ENCODE data around the gene RNF41. TPM values are rescaled to one million over a fixed set of nuclear protein-coding genes. Genes with fewer than 3 reads are reported as not detected.

The RNF41 gene
- total RNA-seq, 4 donors from 2014 or later: 64.4 to 165 (median 109) TPM

GRCh38 chr12:56189918-56190694, 31.6 kb downstream of the RNF41 start:
- peak; percentile 95 for DNase-seq (ENCODE audit: extremely low spot score)
- Histone ChIP-seq H3K4me1 (peaks cover 20 to 40% (median 34%) of the 10 kb centered on the region in 4 donors), H3K27ac (replicated peaks in 1 of 4) (peak overlapping the region; percentile 95 to 97 (median 96)), H3K36me3 (peaks cover 6 to 22% (median 17%) of the 10 kb centered on the region in 4 donors), H3K27me3 (no peaks in the 10 kb centered on the region), H3K4me3 (peak overlapping the region; percentile 77 to 95 (median 88)), H3K9me3 (no peaks in the 10 kb centered on the region)
- WGBS: under 1% methylated on average over 38 of the region's 42 CpGs
- intact Hi-C loops (cut with DNase I): loop anchor here (2.0 to 10.0 kb wide), 3 partner anchors 63 to 275 kb away; partner anchors contain the start of genes SPRYD4 and ZC3H10
- peak in 1 of 2 donors; percentile 67 for TF ChIP-seq POLR2AphosphoS5 (IDR thresholded peaks at IDR 0.05)
- TF ChIP-seq, protein P1, sequence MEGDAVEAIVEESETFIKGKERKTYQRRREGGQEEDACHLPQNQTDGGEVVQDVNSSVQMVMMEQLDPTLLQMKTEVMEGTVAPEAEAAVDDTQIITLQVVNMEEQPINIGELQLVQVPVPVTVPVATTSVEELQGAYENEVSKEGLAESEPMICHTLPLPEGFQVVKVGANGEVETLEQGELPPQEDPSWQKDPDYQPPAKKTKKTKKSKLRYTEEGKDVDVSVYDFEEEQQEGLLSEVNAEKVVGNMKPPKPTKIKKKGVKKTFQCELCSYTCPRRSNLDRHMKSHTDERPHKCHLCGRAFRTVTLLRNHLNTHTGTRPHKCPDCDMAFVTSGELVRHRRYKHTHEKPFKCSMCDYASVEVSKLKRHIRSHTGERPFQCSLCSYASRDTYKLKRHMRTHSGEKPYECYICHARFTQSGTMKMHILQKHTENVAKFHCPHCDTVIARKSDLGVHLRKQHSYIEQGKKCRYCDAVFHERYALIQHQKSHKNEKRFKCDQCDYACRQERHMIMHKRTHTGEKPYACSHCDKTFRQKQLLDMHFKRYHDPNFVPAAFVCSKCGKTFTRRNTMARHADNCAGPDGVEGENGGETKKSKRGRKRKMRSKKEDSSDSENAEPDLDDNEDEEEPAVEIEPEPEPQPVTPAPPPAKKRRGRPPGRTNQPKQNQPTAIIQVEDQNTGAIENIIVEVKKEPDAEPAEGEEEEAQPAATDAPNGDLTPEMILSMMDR (IDR thresholded peaks at IDR 0.05): no peak

GRCh38 chr12:56189099-56189917, 32.4 kb downstream of the RNF41 start, which contains the start of gene SMARCC2:
SMARCC2 (minus strand) TSS chr12:56189483; CDS start chr12:56189461, 22 bp downstream.
- peak within 1 kb of the TSS; percentile 95 to 97 (median 96) for H3K27ac ChIP-seq (replicated peaks in 1 of 4)
- H3K4me3 ChIP-seq: peak within 1 kb of the TSS; percentile 77 to 95 (median 88)
- peaks cover 20 to 40% (median 34%) of the 10 kb centered on the region in 4 donors for H3K4me1 ChIP-seq
- peak; percentile 96 for DNase-seq (ENCODE audit: extremely low spot score)
- WGBS: under 1% methylated on average over 60 of the region's 93 CpGs
- TF ChIP-seq POLR2AphosphoS5 (IDR thresholded peaks at IDR 0.05) (peak in 1 of 2 donors; percentile 63), EP300 (IDR thresholded peaks at IDR 0.05) (no peak), POLR2A (IDR thresholded peaks at IDR 0.05; ENCODE audit: low read depth) (no peak)
- TF ChIP-seq, protein P1 (IDR thresholded peaks at IDR 0.05): peak; percentile 70 to 81 (median 71)
- intact Hi-C loops (cut with DNase I): loop anchor here (2.0 to 10.0 kb wide), 3 partner anchors 63 to 275 kb away; partner anchors contain the start of genes SPRYD4 and ZC3H10
- H3K27me3 ChIP-seq: no peaks in the 10 kb centered on the region
- H3K9me3 ChIP-seq: no peaks in the 10 kb centered on the region
- H3K36me3 ChIP-seq: peaks cover 13 to 30% (median 25%) of the 10 kb centered on the region in 4 donors

DNA sequence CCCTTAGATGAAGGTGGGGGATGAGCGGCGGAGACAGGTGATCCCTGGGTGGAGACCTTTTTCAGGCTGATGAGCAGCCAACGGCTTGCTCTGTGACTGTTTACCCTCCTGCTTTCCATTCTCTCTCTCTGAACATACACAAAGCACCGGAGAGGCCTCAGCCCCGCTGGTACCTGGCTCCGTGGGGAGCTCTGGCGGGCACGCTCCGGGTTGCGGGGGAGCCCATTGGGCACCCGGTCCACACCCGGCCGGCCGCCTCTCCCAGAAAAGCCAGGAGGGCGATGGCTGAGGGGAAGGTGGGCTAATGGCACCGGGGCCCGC, 33.0 kb downstream of the RNF41 start:
- H3K27me3 ChIP-seq: no peaks in the 10 kb centered on the region
- no peak for DNase-seq (ENCODE audit: extremely low spot score)
- intact Hi-C loops (cut with DNase I): loop anchor here (2.0 to 10.0 kb wide), 3 partner anchors 62 to 276 kb away; partner anchors contain the start of genes SPRYD4 and ZC3H10
- peaks cover 20 to 40% (median 34%) of the 10 kb centered on the region in 4 donors for H3K4me1 ChIP-seq
- peak overlapping the region; percentile 77 to 95 (median 88) for H3K4me3 ChIP-seq
- peak overlapping the region; percentile 92 to 97 (median 96) for H3K27ac ChIP-seq (replicated peaks in 1 of 4)
- WGBS: no CpG with 5 or more reads among the region's 17 CpGs
- H3K9me3 ChIP-seq: no peaks in the 10 kb centered on the region
- TF ChIP-seq EP300 (IDR thresholded peaks at IDR 0.05) (no peak), POLR2A (IDR thresholded peaks at IDR 0.05; ENCODE audit: low read depth) (no peak), POLR2AphosphoS5 (IDR thresholded peaks at IDR 0.05) (no peak)
- TF ChIP-seq, protein P1 (IDR thresholded peaks at IDR 0.05): no peak
- peaks cover 19 to 36% (median 30%) of the 10 kb centered on the region in 4 donors for H3K36me3 ChIP-seq

DNA sequence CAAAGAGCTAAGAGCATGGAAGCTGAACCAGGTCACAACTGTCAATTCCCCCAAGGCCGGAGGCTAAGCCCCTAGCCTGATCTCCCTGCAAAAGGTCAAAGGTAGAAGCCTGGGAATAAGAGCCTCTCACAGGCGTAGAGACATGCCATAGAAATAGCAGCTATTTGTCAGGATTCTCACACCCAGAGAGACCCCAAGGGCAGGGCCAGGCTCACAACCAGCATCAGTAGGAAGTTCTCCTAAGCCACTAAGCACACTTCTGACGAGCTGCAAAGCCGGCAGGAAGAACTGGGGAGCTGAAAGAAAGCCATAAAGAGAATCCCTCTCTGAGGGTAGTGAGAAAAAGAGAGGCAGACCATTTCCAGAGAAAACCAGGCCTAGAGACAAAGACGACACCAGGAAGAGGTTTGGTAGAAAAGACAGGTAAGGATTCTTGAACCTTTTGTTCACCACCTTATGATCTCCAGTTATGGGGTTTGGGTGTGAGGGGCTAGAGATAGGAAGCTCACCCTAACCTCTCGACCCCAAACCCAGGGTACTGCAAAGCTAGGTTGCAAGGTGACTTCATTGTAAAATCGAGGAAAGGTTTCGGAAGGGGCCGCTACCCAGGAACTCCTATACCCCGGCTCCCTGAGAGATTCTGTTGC, 33.5 kb downstream of the RNF41 start:
- 13% methylated on average over 9 of the region's 10 CpGs for WGBS
- no peak for DNase-seq (ENCODE audit: extremely low spot score)
- no peak for TF ChIP-seq POLR2AphosphoS5 (IDR thresholded peaks at IDR 0.05)
- no peak for TF ChIP-seq EP300 (IDR thresholded peaks at IDR 0.05)
- no peak for TF ChIP-seq POLR2A (IDR thresholded peaks at IDR 0.05; ENCODE audit: low read depth)
- H3K4me3 ChIP-seq: peak overlapping the region; percentile 77 to 95 (median 88)
- H3K27ac ChIP-seq (replicated peaks in 1 of 4): peak overlapping the region; percentile 92 to 97 (median 96)
- H3K4me1 ChIP-seq: peaks cover 20 to 40% (median 34%) of the 10 kb centered on the region in 4 donors
- intact Hi-C loops (cut with DNase I): loop anchor here (2.0 to 10.0 kb wide), 3 partner anchors 61 to 277 kb away; partner anchors contain the start of genes SPRYD4 and ZC3H10
- peaks cover 24 to 41% (median 35%) of the 10 kb centered on the region in 4 donors for H3K36me3 ChIP-seq
- no peaks in the 10 kb centered on the region for H3K27me3 ChIP-seq
- H3K9me3 ChIP-seq: no peaks in the 10 kb centered on the region
